ENCODE results near the gene KCNN1.
"Not testable (repeated sequence)": the region's sequence is repeated elsewhere in the genome, so short reads cannot be mapped to it uniquely, and the experiment has no call there.

The KCNN1 gene

GRCh38 chr19:17981611-17982010 is 14.7 kb downstream of the KCNN1 start:
- TF ChIP-seq, protein P1, sequence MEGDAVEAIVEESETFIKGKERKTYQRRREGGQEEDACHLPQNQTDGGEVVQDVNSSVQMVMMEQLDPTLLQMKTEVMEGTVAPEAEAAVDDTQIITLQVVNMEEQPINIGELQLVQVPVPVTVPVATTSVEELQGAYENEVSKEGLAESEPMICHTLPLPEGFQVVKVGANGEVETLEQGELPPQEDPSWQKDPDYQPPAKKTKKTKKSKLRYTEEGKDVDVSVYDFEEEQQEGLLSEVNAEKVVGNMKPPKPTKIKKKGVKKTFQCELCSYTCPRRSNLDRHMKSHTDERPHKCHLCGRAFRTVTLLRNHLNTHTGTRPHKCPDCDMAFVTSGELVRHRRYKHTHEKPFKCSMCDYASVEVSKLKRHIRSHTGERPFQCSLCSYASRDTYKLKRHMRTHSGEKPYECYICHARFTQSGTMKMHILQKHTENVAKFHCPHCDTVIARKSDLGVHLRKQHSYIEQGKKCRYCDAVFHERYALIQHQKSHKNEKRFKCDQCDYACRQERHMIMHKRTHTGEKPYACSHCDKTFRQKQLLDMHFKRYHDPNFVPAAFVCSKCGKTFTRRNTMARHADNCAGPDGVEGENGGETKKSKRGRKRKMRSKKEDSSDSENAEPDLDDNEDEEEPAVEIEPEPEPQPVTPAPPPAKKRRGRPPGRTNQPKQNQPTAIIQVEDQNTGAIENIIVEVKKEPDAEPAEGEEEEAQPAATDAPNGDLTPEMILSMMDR (IDR thresholded peaks at IDR 0.05) = no peak
- peaks cover 32% of the 10 kb centered on the region for H3K27me3 ChIP-seq

DNA sequence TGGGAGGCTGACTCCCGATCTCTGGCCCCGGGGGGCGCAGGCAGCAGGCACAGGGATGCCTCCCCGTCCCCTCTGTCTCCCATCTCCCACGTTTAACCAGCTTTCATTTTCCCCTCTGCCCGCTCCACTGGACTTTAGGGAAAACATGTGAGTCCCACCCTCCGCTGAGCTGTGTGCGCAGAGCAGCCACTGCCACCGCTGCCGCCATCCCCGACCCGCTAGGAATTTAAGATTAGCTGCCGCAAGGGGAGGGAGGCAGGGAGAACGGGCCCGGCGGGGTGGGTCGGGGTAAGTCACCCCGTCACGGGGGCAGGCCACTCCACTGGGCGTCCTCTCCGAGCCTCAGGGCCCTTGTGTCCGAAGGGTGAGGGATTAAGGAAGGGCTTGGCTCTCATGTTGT is 15.5 kb downstream of the KCNN1 start:
- TF ChIP-seq, protein P1 (IDR thresholded peaks at IDR 0.05) = no peak
- H3K4me1 ChIP-seq (ENCODE audit: control insufficient read depth in 1 of 2, insufficient read depth in 1 of 2, low read depth in 1 of 2, low read length in 1 of 2) = no peaks in the 10 kb centered on the region
- no peak overlapping the region for H3K4me3 ChIP-seq (ENCODE audit: low read depth in 1 of 2, low read length in 1 of 2)
- H3K27me3 ChIP-seq = peaks cover 24% of the 10 kb centered on the region
- no peaks in the 10 kb centered on the region for H3K36me3 ChIP-seq
- H3K9me3 ChIP-seq = no peaks in the 10 kb centered on the region
- H3K27ac ChIP-seq = no peak overlapping the region

More at GRCh38 chr19:17981611-17982010, 14.7 kb downstream of the KCNN1 start:
- Histone ChIP-seq H3K27ac (no peak overlapping the region), H3K4me1 (ENCODE audit: control insufficient read depth in 1 of 2, insufficient read depth in 1 of 2, low read depth in 1 of 2, low read length in 1 of 2) (no peaks in the 10 kb centered on the region), H3K4me3 (ENCODE audit: low read depth in 1 of 2, low read length in 1 of 2) (no peak overlapping the region), H3K9me3 (no peaks in the 10 kb centered on the region), H3K36me3 (no peaks in the 10 kb centered on the region)

DNA sequence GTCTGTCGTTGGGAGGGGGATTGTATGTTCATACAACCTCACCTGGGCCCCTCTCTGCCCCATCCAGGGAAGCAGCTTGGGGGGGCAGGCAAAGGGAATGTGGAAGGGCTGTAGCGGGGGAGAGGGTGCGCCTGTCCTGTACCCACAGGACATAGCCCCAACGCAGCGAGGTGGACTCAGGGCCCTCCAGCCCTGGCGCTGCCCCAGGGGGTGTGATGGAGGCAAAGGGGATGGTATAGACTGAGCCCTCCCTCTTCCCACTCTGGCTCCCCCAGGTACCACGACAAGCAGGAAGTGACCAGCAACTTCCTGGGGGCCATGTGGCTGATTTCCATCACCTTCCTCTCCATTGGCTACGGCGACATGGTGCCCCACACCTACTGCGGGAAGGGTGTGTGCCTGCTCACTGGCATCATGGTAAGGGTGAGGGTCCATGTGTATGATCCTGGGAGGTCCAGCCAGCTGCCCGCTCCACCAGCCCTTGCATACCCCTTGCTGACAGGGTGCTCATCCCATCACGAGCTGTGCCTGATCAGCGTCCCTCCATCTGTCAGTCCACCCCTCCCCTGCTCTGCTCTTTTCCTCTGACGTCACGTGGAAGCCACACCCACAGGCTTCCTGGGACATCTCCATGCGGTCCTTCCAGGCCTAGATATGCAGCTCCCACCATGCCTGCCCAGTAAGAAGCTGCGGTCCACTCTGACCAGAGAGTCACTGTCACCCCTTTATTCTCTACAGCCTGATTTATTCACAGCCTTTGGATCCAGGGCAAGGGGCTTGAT is 18.3 kb downstream of the KCNN1 start:
- TF ChIP-seq, protein P1 (IDR thresholded peaks at IDR 0.05) = no peak
- no peak overlapping the region for H3K27ac ChIP-seq
- H3K9me3 ChIP-seq = no peaks in the 10 kb centered on the region
- H3K36me3 ChIP-seq = no peaks in the 10 kb centered on the region
- peaks cover 6% of the 10 kb centered on the region for H3K27me3 ChIP-seq
- H3K4me1 ChIP-seq (ENCODE audit: control insufficient read depth in 1 of 2, insufficient read depth in 1 of 2, low read depth in 1 of 2, low read length in 1 of 2) = no peaks in the 10 kb centered on the region
- no peak overlapping the region for H3K4me3 ChIP-seq (ENCODE audit: low read depth in 1 of 2, low read length in 1 of 2)

- not testable (repeated sequence) for H3K4me1 ChIP-seq (ENCODE audit: control insufficient read depth in 1 of 2, insufficient read depth in 1 of 2, low read depth in 1 of 2, low read length in 1 of 2); H3K4me3 ChIP-seq (ENCODE audit: low read depth in 1 of 2, low read length in 1 of 2); H3K9me3 ChIP-seq; H3K36me3 ChIP-seq; H3K27me3 ChIP-seq; H3K27ac ChIP-seq
These were observed 19.7 kb downstream of the KCNN1 start for GRCh38 chr19:17986569-17986968.

- no peaks in the 10 kb centered on the region for H3K4me1 ChIP-seq (ENCODE audit: control insufficient read depth in 1 of 2, insufficient read depth in 1 of 2, low read depth in 1 of 2, low read length in 1 of 2)
- no peaks in the 10 kb centered on the region for H3K27me3 ChIP-seq
- H3K27ac ChIP-seq = no peak overlapping the region
- H3K9me3 ChIP-seq = no peaks in the 10 kb centered on the region
- H3K36me3 ChIP-seq = no peaks in the 10 kb centered on the region
- no peak overlapping the region for H3K4me3 ChIP-seq (ENCODE audit: low read depth in 1 of 2, low read length in 1 of 2)
- TF ChIP-seq, protein P1 (IDR thresholded peaks at IDR 0.05) = no peak
These were observed 21.3 kb downstream of the KCNN1 start for GRCh38 chr19:17988161-17988560.

- no peak overlapping the region for H3K27ac ChIP-seq
- H3K36me3 ChIP-seq = no peaks in the 10 kb centered on the region
- H3K9me3 ChIP-seq = no peaks in the 10 kb centered on the region
- H3K4me3 ChIP-seq (ENCODE audit: low read depth in 1 of 2, low read length in 1 of 2) = no peak overlapping the region
- peaks cover 13% of the 10 kb centered on the region for H3K27me3 ChIP-seq
- H3K4me1 ChIP-seq (ENCODE audit: control insufficient read depth in 1 of 2, insufficient read depth in 1 of 2, low read depth in 1 of 2, low read length in 1 of 2) = no peaks in the 10 kb centered on the region
- TF ChIP-seq, protein P1 (IDR thresholded peaks at IDR 0.05) = no peak
These were observed 22.7 kb downstream of the KCNN1 start for GRCh38 chr19:17989425-17990094.
